Measurements from ENCODE around the gene QPRT.

The QPRT gene

DNA sequence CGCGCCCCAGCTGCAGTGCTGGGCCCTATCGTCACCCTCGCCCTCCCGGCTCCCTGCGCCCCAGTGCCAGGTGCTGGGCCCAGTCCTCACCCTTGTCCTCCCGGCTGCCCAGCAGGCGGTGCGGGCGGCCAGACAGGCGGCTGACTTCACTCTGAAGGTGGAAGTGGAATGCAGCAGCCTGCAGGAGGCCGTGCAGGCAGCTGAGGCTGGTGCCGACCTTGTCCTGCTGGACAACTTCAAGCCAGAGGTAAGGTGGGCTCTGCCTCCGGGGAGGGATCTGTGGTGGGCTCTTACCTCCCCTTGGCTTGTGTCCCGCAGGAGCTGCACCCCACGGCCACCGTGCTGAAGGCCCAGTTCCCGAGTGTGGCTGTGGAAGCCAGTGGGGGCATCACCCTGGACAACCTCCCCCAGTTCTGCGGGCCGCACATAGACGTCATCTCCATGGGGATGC lies 17.9 kb downstream of the QPRT start:
- ChIA-PET CTCF (no interaction called here), POLR2A (no interaction called here)
- TF ChIP-seq LEF1 (IDR thresholded peaks at IDR 0.05; ENCODE audit: borderline replicate concordance): no peak
- TF ChIP-seq, protein P1, sequence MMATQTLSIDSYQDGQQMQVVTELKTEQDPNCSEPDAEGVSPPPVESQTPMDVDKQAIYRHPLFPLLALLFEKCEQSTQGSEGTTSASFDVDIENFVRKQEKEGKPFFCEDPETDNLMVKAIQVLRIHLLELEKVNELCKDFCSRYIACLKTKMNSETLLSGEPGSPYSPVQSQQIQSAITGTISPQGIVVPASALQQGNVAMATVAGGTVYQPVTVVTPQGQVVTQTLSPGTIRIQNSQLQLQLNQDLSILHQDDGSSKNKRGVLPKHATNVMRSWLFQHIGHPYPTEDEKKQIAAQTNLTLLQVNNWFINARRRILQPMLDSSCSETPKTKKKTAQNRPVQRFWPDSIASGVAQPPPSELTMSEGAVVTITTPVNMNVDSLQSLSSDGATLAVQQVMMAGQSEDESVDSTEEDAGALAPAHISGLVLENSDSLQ (IDR thresholded peaks at IDR 0.05): no peak
- TF ChIP-seq CTBP1 (IDR thresholded peaks at IDR 0.05; ENCODE audit: borderline replicate concordance): no peak
- no peak for TF ChIP-seq NFRKB (IDR thresholded peaks at IDR 0.05)
- TF ChIP-seq FOXM1 (IDR thresholded peaks at IDR 0.05; ENCODE audit: borderline replicate concordance): no peak
- TF ChIP-seq HDGF (IDR thresholded peaks at IDR 0.05; ENCODE audit: borderline replicate concordance): no peak
- no peak for TF ChIP-seq SP1 (IDR thresholded peaks at IDR 0.05)
- TF ChIP-seq ARNT (IDR thresholded peaks at IDR 0.05): no peak
- TF ChIP-seq SUZ12 (IDR thresholded peaks at IDR 0.05): no peak
- TF ChIP-seq TARDBP (IDR thresholded peaks at IDR 0.05): no peak
- no peak for TF ChIP-seq FOXK2 (IDR thresholded peaks at IDR 0.05)
- TF ChIP-seq ELF4 (IDR thresholded peaks at IDR 0.05): no peak
- no peak for TF ChIP-seq BHLHE40 (IDR thresholded peaks at IDR 0.05; ENCODE audit: borderline replicate concordance)
- TF ChIP-seq ZNF384 (IDR thresholded peaks at IDR 0.05): no peak
- no peak for TF ChIP-seq FOXA1 (IDR thresholded peaks at IDR 0.05)
- no peak for DNase-seq (ENCODE audit: extremely low spot score)

DNA sequence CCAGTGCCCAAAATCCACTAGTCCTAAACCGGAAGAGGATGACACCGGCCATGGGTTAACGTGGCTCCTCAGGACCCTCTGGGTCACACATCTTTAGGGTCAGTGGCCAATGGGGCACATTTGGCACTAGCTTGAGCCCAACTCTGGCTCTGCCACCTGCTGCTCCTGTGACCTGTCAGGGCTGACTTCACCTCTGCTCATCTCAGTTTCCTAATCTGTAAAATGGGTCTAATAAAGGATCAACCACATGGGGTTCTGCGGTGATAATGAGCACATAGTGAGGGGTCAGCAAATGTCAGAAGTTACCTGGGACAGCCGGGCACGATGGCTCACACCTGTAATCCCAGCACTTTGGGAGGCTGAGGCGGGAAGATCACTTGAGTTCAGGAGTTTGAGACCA lies 18.4 kb downstream of the QPRT start:
- ChIA-PET POLR2A (no interaction called here), CTCF (no interaction called here)
- TF ChIP-seq FOXK2 (IDR thresholded peaks at IDR 0.05) (no peak), LEF1 (IDR thresholded peaks at IDR 0.05; ENCODE audit: borderline replicate concordance) (no peak)
- DNase-seq (ENCODE audit: extremely low spot score): no peak

DNA sequence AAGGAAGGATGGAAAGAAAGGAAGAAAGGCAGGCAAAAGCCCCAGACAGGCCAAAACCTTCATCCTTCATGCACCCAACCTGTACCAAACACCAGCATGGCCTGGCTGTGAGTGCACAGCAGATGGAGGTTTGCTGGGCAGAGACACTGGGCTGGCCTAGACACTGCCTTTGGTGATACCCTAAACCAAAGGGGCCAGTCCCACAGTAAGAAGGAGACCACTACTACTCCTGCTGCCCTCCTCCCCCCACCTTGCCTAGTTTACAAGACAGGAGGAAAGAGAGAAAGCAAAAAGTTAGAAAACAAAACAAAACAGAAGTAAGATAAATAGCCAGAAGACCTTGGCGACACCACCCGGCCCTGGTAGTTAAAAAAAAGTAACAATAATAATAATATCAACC lies 19.1 kb downstream of the QPRT start:
- ChIA-PET CTCF (interaction anchor here (1.2 to 1.7 kb wide), 2 partner anchors 57 to 203 kb away, joined by 5 read pairs; partner anchors contain the start of gene ASPHD1), POLR2A (interaction anchor here (1.6 to 2.8 kb wide), 2 partner anchors 18 to 92 kb away, joined by 7 to 12 read pairs; partner anchors contain the start of genes KIF22 and QPRT)
- TF ChIP-seq ZNF384 (IDR thresholded peaks at IDR 0.05) (no peak), ELF4 (IDR thresholded peaks at IDR 0.05) (no peak), LEF1 (IDR thresholded peaks at IDR 0.05; ENCODE audit: borderline replicate concordance) (no peak), FOXK2 (IDR thresholded peaks at IDR 0.05) (no peak), HDGF (IDR thresholded peaks at IDR 0.05; ENCODE audit: borderline replicate concordance) (no peak), SP1 (IDR thresholded peaks at IDR 0.05) (no peak), BHLHE40 (IDR thresholded peaks at IDR 0.05; ENCODE audit: borderline replicate concordance) (no peak)
- DNase-seq (ENCODE audit: extremely low spot score): no peak

DNA sequence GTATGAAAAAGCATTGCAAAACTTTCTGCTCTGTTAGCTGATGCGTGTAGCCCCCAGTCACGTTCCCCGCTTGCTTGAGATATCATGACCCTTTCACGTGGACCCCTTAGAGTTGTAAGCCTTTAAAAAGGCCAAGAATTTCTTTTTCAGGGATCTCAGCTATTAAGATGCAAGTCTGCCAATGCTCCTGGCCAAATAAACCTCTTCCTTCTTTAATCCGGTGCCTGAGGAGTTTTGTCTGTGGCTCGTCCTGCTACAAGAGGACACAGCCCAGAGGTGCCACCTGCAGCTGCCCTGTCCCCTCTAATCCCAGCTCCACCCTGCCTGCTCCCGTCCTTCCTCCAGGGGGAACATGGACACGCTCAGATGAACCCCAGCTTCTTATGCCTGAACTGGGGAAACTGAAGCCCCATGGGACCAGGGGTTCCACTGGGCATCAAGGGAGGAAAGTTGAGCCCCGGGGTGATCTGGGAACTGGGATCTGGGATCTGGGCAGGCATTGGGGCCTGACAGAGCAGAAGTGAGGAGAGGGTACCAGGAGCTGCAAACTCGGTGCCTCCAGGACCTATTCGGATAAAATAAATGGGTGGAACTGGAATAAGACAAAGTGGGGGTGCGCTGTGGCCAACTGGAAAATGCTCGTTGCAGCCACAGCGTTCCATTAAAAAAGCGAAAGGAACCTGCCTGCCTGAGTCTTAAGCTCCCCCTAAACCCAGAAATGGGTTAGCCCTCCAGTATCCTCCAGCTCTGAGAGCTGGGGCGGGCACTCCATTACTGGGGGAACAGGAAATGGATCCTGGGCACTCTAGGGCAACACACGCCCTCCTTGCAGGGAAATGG lies 19.7 kb downstream of the QPRT start:
- DNase-seq (ENCODE audit: extremely low spot score): no peak
- ChIA-PET CTCF (interaction anchor here (1.2 to 2.7 kb wide), 4 partner anchors 24 to 202 kb away, joined by 5 to 13 read pairs (median 6); partner anchors contain the start of gene ASPHD1), POLR2A (interaction anchor here (0.6 to 2.8 kb wide), 3 partner anchors 19 to 92 kb away, joined by 3 to 12 read pairs (median 7); partner anchors contain the start of genes KIF22 and QPRT)
- TF ChIP-seq SP1 (IDR thresholded peaks at IDR 0.05) (no peak), NFRKB (IDR thresholded peaks at IDR 0.05) (no peak), TARDBP (IDR thresholded peaks at IDR 0.05) (no peak), HDGF (IDR thresholded peaks at IDR 0.05; ENCODE audit: borderline replicate concordance) (no peak), ARNT (IDR thresholded peaks at IDR 0.05) (no peak), FOXK2 (IDR thresholded peaks at IDR 0.05) (no peak), FOXM1 (IDR thresholded peaks at IDR 0.05; ENCODE audit: borderline replicate concordance) (no peak), L3MBTL2 (conservative IDR thresholded peaks at IDR 0.05) (no peak), SUZ12 (IDR thresholded peaks at IDR 0.05) (no peak), ELF4 (IDR thresholded peaks at IDR 0.05) (no peak)
- TF ChIP-seq, protein P1 (IDR thresholded peaks at IDR 0.05): no peak

DNA sequence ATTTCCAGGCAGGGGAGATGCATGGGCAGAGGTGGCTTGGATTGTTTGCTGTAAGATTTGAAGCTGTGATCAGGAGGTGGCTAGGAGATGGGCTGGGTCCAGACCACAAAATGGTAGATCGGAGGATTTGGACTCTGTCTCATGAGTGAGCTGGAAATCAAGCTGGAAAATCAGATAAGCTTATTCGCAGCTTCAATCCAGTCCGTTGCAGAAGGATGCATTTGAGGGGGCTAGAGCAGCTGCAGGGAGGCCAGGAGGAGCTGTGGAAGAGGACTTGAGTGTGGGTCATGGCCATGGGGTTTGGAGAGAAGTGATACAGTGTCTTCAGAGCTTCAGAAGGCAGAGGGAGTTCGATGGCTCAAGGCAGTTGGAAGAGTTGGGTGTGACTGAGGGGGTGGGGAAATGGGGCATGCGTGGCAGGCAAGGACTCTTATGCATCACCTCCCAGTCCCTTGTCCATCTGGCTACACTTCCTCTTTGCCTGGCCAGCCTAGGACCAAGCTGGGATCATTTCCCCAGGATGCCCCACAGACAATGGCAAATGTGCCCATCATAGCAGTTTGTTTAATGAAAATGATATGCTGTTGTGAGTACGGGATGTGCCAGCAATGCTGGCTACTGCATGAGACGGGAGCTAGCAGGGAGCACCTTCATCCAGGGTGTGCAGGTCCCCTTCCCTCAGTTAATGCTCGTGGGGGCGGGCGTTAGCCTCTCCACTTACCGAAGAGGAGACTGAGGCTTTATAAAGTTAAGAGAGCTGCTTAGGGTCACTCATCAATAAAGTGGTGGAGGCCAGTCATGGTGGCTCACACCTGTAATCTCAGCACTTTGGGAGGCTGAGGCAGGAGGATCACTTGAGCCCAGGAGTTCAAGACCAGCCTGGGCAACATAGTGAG lies 20.6 kb downstream of the QPRT start:
- TF ChIP-seq SP1 (IDR thresholded peaks at IDR 0.05): no peak
- no peak for TF ChIP-seq TARDBP (IDR thresholded peaks at IDR 0.05)
- no peak for TF ChIP-seq ARNT (IDR thresholded peaks at IDR 0.05)
- TF ChIP-seq NFRKB (IDR thresholded peaks at IDR 0.05): no peak
- TF ChIP-seq CTBP1 (IDR thresholded peaks at IDR 0.05; ENCODE audit: borderline replicate concordance): no peak
- no peak for TF ChIP-seq ELF4 (IDR thresholded peaks at IDR 0.05)
- no peak for TF ChIP-seq BHLHE40 (IDR thresholded peaks at IDR 0.05; ENCODE audit: borderline replicate concordance)
- TF ChIP-seq HDGF (IDR thresholded peaks at IDR 0.05; ENCODE audit: borderline replicate concordance): no peak
- no peak for TF ChIP-seq SUZ12 (IDR thresholded peaks at IDR 0.05)
- TF ChIP-seq LEF1 (IDR thresholded peaks at IDR 0.05; ENCODE audit: borderline replicate concordance): no peak
- no peak for TF ChIP-seq L3MBTL2 (conservative IDR thresholded peaks at IDR 0.05)
- TF ChIP-seq, protein P1 (IDR thresholded peaks at IDR 0.05): no peak
- no peak for TF ChIP-seq FOXA1 (IDR thresholded peaks at IDR 0.05)
- no peak for TF ChIP-seq ZNF384 (IDR thresholded peaks at IDR 0.05)
- no peak for TF ChIP-seq FOXK2 (IDR thresholded peaks at IDR 0.05)
- TF ChIP-seq FOXM1 (IDR thresholded peaks at IDR 0.05; ENCODE audit: borderline replicate concordance): no peak
- ChIA-PET POLR2A (interaction anchor here (0.6 to 2.8 kb wide), 6 partner anchors 20 to 149 kb away, joined by 3 to 12 read pairs (median 5); partner anchors contain the start of genes KIF22, MAZ and QPRT), CTCF (interaction anchor here (0.6 to 2.7 kb wide), 11 partner anchors 8 to 332 kb away, joined by 3 to 13 read pairs (median 6); partner anchors contain the start of genes ASPHD1, PAGR1 and TLCD3B)
- DNase-seq (ENCODE audit: extremely low spot score): no peak
